Renal pelvis (tissue), 12 donors: ENCODE data around the gene DIRAS1. TPM values are rescaled to one million over a fixed set of nuclear protein-coding genes. Genes with fewer than 3 reads are reported as not detected.

Experiments used
- DNase-seq: peaks from one replicate; pipeline ENCODE4 v3.0.0-alpha.2; 2013
- long read RNA-seq, 16 experiments: transcript quantifications; one replicate each; lab custom pipeline, GENCODE V29; 2026
- polyA plus RNA-seq, 3 donors: library from polyadenylated mRNA; unstranded; fragments of 120-200 nt; gene quantifications; one replicate each; pipeline ENCODE4 v1.2.1, GENCODE V29; 2013; ENCODE audit not compliant: insufficient read length in 3 of 3

DIRAS1 gene, protein sequence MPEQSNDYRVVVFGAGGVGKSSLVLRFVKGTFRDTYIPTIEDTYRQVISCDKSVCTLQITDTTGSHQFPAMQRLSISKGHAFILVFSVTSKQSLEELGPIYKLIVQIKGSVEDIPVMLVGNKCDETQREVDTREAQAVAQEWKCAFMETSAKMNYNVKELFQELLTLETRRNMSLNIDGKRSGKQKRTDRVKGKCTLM
- polyA plus RNA-seq = 1 to 10 TPM; 3.5 to 3.7 (median 3.5) TPM
- long read RNA-seq, donor 1, partial matches to known transcripts = 0 of 2 reads
- long read RNA-seq, donor 1, other reads (novel, unspliced or antisense) = 0 of 2 reads
- long read RNA-seq, donor 2, partial matches to known transcripts = 0 of 1 reads
- long read RNA-seq, donor 2, other reads (novel, unspliced or antisense) = 0 of 1 reads
- long read RNA-seq, donor 3 = 0 reads
- long read RNA-seq, donor 4, partial matches to known transcripts = 0 of 2 reads
- long read RNA-seq, donor 4, other reads (novel, unspliced or antisense) = 0 of 2 reads
- long read RNA-seq, donor 5, partial matches to known transcripts = 0 of 1 reads
- long read RNA-seq, donor 5, other reads (novel, unspliced or antisense) = 0 of 1 reads
- long read RNA-seq, donor 6 = 0 reads
- long read RNA-seq, donor 7, partial matches to known transcripts = 0 of 1 reads
- long read RNA-seq, donor 7, other reads (novel, unspliced or antisense) = 0 of 1 reads
- long read RNA-seq, donor 8, partial matches to known transcripts = 0 of 2 reads
- long read RNA-seq, donor 8, other reads (novel, unspliced or antisense) = 0 of 2 reads
- long read RNA-seq, donor 9, partial matches to known transcripts = 0 of 2 reads
- long read RNA-seq, donor 9, other reads (novel, unspliced or antisense) = 0 of 2 reads
- long read RNA-seq, donor 10, partial matches to known transcripts = 0 of 3 reads
- long read RNA-seq, donor 10, other reads (novel, unspliced or antisense) = 0 of 3 reads
- long read RNA-seq, donor 11, partial matches to known transcripts = 0 of 3 reads
- long read RNA-seq, donor 11, other reads (novel, unspliced or antisense) = 0 of 3 reads
- long read RNA-seq, donor 12, partial matches to known transcripts = 0 of 1 reads
- long read RNA-seq, donor 12, other reads (novel, unspliced or antisense) = 0 of 1 reads
- long read RNA-seq, donor 13 = 0 reads
- long read RNA-seq, donor 14 = 0 reads
- long read RNA-seq, donor 15 = 0 reads
- long read RNA-seq, donor 16 = 0 reads

GRCh38 chr19:2720777-2721569 is at the start of gene DIRAS1:
Gene DIRAS1, minus strand, starts transcription at chr19:2721372. Its CDS starts 3,566 bp downstream, at chr19:2717806.
- DNase-seq = no peak

GRCh38 chr19:2770055-2771013 is 49.2 kb upstream of the DIRAS1 start:
- DNase-seq = peak; percentile 71

GRCh38 chr19:2769218-2769617 is 48.0 kb upstream of the DIRAS1 start:
- no peak for DNase-seq

- no peak for DNase-seq
These were observed 47.4 kb upstream of the DIRAS1 start for GRCh38 chr19:2768365-2769132.

GRCh38 chr19:2767688-2768087 is 46.5 kb upstream of the DIRAS1 start:
- no peak for DNase-seq

DNA sequence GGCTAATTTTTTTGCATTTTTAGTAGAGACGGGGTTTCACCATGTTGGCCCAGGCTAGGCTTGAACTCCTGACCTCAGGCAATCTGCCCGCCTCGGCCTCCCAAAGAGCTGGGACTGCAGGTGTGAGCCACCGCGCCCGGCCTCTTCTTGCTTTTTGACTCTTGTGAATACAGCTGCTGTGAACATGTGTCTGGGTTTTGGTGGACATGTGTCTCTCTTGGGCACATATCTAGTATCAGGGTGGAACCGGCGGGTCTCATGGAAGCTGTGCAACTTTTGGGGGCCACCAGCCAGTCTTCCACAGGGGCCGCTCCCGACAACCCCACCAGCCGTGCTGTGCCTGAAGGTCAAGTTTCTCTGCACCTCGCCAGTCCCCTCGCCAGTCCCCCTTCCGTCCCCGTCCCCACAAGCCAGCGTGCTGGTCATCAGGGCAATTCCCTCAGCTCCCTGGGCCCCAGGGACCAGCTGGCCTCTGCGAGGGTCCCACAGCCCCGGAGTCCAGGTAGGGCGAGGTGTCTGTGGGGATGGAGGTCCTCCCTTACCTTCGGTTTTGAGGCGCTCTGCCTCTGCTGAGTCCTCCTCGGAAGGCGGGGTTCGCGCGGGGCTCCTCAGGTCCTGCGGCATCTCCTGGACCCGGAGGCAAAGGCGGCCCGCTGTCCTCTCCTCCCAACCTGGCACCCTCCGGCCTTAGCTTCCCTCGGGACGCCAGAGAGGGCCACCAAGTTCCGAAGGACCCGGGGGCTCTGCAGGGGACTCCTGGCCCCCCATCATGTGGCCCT is 45.6 kb upstream of the DIRAS1 start:
- DNase-seq = no peak

DNA sequence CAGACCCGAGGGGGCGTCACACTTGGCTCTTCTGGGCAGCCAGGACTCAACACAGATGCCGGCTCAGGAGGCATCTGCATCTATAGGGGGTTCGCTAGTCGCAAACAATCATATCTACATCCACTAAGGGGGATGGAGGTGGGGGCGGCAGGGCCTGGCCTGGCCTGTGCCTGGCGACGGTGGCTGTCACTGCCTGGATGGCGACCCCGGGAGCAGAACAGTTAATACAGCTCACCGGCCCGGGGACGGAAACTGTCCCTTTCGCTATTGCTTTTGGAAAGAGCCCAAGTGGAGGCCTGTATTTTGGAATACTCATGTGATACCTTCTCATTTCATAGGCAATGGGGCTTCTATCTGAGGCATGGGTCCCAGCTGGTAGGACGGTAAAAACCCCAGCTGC is 44.2 kb upstream of the DIRAS1 start:
- no peak for DNase-seq

- DNase-seq = no peak
These were observed 43.8 kb upstream of the DIRAS1 start for GRCh38 chr19:2764945-2765344.

DNA sequence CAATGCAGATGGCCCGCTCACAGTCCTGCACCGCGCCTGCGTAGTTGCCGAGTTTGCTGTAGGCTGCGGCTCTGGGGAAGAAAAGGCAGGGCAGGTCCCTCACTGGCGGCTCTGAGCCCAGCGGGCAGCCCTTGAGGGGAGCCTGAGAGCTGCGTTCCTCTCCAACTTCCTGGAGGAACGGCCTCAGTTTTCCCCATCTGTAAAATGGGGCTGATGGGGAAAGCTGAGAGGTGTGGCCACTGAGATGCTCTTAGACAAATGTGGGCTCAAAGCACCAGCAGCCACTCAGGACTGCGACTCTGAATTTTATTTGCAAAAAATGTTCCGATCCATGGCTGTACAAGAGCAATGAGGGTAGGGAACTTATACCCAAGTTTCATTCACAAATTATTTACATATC is 42.5 kb upstream of the DIRAS1 start:
- DNase-seq = no peak

GRCh38 chr19:2762783-2763496 is 41.8 kb upstream of the DIRAS1 start:
- no peak for DNase-seq

DNA sequence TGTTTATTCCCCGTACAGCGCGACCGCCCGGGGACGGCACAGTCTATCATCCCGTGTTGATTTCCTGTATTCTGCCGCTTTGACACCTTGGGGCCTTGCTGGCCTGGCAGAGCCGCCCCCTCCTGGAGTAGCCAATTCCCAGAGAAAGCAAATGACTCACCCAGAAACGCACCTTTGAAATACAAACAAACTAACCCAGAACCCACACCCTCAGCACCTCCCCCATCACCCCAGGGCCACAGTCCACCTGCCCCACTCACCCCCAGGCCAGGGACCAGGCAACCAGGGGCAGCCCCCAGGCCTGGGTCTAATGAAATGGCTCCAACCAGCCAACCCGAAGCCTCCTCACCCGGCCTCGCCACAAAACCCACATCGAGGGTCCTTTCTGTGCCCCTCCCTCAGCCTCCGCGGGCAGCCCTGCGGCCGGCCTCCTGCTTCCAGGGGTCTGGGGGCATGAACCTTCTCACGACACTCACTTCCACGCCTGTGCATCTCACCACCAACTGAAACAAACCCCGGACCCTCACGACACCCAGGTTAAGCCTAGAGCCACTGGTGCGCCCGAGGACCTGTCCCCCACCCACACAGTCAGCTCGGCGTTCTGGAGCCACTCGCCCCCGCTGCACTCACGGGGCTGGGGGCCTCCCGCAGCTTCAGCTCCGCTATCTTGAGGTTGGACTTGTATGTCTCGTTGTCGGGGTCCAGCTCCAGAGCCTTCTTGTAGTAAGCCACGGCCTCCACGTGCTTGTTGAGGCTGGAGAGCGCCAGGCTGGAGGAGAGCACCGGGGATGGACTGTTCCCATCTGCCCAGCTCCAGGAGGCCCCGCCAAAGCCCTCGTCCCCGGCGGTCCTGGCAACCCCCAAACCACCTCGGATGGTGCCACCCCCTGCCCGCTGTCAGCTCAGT is 41.0 kb upstream of the DIRAS1 start:
- no peak for DNase-seq

- no peak for DNase-seq
These were observed 40.1 kb upstream of the DIRAS1 start for GRCh38 chr19:2761309-2761677.

GRCh38 chr19:2759965-2760364 is 38.8 kb upstream of the DIRAS1 start:
- DNase-seq = no peak

DNA sequence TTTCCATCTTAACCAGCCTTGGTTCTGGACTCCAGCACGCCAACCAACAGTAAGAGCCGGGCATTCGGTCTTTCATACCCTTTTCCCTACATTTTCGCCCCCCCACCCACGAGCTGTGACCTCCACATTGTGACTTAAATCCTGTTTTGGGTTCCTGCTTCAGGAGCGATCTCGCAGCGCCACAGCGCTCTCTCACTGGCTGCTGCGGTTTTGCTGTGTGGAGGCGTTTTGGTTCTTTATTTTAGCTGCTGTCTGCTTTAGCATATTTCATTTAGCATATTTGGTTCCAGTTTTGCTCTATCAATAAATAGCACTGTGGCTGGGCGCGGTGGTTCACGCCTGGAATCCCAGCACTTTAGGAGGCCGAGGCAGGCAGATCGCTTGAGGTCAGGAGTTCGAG is 38.2 kb upstream of the DIRAS1 start:
- no peak for DNase-seq

DNA sequence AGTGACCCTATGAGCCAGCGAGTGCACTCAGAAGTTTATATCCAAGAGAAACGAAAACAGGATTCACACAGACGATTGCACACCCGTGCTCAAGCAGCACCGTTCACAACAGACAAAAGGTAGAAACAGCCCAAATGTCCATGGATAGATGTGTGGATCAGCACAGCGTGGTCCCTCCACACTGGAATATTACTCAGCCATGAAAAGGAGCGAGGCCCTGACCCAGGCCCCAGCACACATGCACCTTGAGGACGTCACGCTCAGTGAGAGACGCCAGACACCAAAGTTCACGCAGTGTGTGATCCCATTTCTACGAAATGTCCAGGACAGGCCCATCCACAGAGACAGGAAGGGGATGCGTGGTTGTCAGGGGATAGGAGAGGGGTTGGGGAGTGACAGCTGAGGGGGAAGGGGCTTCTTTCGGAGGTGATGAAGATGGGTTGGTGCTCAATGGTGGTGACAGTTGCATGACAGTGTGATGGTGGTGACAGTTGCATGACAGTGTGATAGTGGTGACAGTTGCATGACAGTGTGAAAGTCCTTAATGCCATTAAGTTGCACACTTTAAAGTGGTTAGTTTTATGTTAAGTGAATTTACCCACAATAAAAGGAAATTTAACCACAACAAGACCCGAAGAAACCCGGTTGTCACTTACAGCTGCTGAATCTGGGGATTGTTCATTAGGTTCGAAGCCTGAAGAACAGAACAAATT is 37.6 kb upstream of the DIRAS1 start:
- no peak for DNase-seq
